GM13976 (cell line): ENCODE results near the gene ISG15.
"Not testable (repeated sequence)": the region's sequence is repeated elsewhere in the genome, so short reads cannot be mapped to it uniquely, and the experiment has no call there.

Experiments used
- DNase-seq: peaks from one replicate; pipeline ENCODE4 v3.0.0; 2012; ENCODE audit warnings: low spot score
- CTCF ChIP-seq: IDR thresholded peaks from 2 replicates; pipeline ENCODE4 v1.5.1; 2012; ENCODE audit warnings: borderline replicate concordance, mild to moderate bottlenecking; ENCODE audit not compliant: insufficient read depth; ENCODE audit errors: extremely low read depth, missing control alignments, control extremely low read depth
- in situ Hi-C: fragments of 300-500 bp; cut with MboI; formaldehyde crosslinking; loops from one replicate; pipeline ENCODE4 v1.12.0; 2022; ENCODE audit warnings: low sequenced_read_pairs, mixed read lengths, inconsistent platforms; ENCODE audit not compliant: unreplicated experiment

ISG15 gene

GRCh38 chr1:975896-976683 lies 37.2 kb upstream of the ISG15 start:
- DNase-seq: peak; percentile 83
- in situ Hi-C loops: no loop called here
- peak; percentile 60 for TF ChIP-seq CTCF

GRCh38 chr1:976791-977190 lies 36.5 kb upstream of the ISG15 start:
- DNase-seq, in situ Hi-C loops: not testable (repeated sequence)

GRCh38 chr1:978069-978834 lies 35.0 kb upstream of the ISG15 start:
- in situ Hi-C loops: no loop called here

GRCh38 chr1:978835-979743 lies 34.2 kb upstream of the ISG15 start:
- DNase-seq: no peak
- in situ Hi-C loops: no loop called here
- no peak for TF ChIP-seq CTCF

More at GRCh38 chr1:978069-978834, 35.0 kb upstream of the ISG15 start:
- TF ChIP-seq CTCF: no peak
- no peak for DNase-seq

- no peak for DNase-seq
- TF ChIP-seq CTCF: no peak
- in situ Hi-C loops: no loop called here
Observed at GRCh38 chr1:979744-980072, 33.6 kb upstream of the ISG15 start.

GRCh38 chr1:980137-980571 lies 33.1 kb upstream of the ISG15 start:
- in situ Hi-C loops: no loop called here
- DNase-seq: no peak

More at GRCh38 chr1:980137-980571, 33.1 kb upstream of the ISG15 start:
- TF ChIP-seq CTCF: no peak
